OCI-LY3 (cell line): Measurements from ENCODE around the gene TBC1D23.

Experiments used
- CTCF ChIP-seq: fragments of 200-600, 300-600 bp; sonication (generic); IDR thresholded peaks from 2 replicates; pipeline ENCODE4 v1.5.1; 2014; ENCODE audit warnings: antibody characterized with exemption, low read length, low read depth
- EZH2phosphoT487 ChIP-seq: fragments of 200-600 bp; shearing (Covaris generic); IDR thresholded peaks from 2 replicates; pipeline ENCODE4 v1.6.1; 2018; ENCODE audit warnings: antibody characterized with exemption, mixed run types, low read depth

GRCh38 chr3:100335434-100335833, 74.6 kb downstream of the TBC1D23 start:
- TF ChIP-seq CTCF, result no peak
- TF ChIP-seq EZH2phosphoT487, result no peak
